Activated CD4-positive, CD25-positive, alpha-beta regulatory T cell (primary cell): Measurements from ENCODE around the gene CCDC81.

Experiments
- DNase-seq, 4 experiments: peaks; one replicate each; lab custom pipeline; 2025; lab: John Stamatoyannopoulos, UW

The CCDC81 gene

DNA sequence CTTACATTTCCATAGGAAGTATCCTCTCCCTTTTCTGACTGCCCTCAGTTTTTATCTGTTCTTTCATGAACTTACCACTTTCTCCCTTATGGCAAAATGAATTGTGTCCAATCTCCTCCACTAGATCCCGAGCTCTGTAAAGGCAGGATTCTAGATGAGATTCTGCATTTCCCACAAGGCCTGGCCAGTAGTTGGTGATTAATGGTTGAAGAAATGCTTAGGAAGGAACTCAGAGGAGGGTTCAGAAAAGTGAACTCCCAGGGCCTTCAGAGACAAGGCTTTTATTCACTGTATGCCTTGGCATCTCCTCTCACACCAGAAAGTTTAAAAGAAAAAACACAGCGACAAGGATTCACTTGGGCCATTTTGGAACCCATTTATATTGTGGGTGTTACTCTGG, 66.2 kb downstream of the CCDC81 start:
- DNase-seq, result no peak

DNA sequence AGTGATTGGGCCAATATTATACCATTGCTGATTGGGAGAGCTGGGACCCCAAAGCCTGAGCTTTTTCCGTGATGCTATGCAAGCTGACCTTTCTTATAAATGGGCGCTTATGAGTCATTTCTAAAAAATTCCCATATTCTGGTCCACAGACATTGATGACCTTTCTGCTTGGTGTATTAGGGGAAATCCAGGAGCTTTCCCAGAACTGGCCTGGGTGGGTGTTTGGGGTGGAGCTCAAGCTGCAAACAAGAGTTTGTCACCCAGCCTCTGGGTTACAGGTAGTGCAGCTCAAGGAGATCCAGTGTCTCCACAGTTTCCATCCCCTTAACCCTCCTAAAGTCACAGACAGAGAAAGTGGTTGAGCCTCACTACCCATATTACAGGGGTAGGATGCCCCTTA, 67.7 kb downstream of the CCDC81 start:
- DNase-seq, result no peak

DNA sequence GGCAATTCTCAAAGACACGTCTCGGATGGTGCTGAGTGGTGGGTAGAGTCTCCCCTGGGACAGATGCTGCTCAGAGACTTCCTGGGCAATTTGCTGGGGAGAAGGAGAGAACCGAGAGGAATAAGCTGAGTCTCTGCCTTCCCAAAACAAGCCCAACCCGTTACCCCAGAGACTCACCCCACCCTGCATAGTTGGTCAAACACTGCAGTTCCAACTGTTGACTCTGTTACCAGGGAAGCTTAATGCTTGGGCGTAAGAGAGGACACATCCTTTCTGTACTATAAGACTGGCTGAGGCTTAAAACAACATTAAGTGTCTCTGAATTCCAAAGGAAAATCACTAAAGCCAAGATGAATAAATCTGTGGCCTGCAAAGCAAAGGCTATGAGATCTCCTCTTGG, 68.1 kb downstream of the CCDC81 start:
- DNase-seq, result no peak

DNA sequence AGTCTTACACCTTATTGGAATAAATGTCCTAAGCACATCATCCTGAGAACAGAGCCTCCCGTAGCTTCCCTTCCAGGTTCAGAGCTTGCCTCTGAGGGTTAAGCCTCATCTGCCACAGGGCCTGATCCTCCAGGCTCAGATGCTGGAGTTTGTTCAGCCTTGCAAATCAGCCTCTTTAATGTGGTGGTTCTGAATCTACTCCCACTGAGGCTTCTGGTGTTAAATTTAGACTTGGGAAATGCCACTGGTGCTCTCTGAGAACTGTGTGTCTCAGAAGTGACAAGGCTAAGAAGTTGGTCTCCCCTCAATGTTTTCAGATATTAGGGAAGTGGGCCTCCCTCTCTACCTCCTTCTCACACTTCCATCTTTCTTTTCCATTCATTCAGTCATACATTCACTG, 68.7 kb downstream of the CCDC81 start:
- no peak for DNase-seq

DNA sequence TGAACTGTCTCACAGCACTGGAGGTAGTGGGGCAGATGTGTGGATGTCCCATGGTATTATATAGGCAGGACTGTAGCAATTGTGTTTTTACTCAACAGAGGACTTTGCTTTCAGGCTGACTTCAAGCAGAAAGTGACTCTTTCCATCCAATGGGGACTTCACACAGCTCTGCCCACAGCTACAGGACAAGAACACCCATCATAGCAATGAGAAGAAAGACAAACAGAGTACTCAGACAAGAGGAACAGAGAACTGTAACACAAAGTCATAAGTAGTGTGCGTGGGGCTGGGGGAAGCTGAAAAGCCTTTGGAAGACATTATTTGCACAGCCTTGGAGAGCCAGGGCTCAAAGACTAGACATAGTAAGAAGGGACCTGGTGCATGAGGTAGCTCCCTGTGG, 70.3 kb downstream of the CCDC81 start:
- DNase-seq, result no peak

DNA sequence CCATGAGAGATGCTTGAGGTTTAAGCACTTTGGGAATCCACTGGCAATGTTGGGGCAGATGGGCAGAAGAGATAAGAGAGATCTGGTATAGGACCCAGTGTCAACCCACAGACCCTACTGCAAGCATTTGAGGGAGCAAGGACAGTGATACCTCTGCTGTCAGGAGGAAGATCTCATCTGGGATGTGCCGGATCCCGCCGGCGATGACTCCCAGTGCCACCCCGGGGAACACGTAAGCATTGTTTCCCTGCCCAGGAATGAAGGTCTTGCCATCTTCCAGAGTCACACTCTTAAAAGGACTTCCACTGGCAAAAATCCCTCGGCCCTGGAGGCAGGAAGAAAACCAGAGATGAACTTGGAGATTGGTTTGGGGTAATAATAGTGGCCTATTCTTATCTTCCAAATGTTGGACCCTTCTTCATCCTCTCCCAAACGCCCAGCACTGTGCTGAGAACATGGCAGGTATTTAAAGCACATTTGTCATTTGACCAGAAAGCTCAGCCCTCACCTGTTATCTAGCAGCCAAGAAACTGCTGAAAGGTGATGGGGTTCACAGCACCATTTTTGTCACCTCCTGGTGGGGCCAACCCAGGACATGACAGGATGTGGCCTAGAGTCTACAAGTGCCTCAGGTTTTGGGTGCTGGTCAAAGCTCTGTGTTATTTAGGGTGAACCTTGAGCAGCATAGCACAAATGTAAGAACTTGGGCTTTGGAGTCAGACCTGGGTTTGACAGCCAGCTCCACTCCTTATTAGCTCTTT, 71.7 kb downstream of the CCDC81 start:
- DNase-seq, result no peak

DNA sequence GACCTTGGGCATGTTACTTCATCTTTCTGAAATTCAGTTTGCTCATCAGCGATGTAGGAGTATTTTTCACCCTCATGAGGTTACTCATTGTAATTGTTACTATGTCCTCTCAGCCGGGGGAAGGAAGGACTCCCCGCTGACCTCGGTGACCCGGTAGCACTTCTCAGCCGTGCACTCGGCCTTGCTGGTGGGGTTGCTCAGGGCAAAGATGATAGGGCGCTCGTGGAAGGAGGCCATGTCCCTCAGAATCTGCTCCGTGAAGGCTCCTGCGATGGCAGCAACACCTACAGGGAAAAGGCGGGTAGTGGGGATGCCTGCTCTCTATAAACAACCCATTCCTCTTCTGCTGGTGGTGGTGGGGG, 72.2 kb downstream of the CCDC81 start:
- DNase-seq, result no peak

DNA sequence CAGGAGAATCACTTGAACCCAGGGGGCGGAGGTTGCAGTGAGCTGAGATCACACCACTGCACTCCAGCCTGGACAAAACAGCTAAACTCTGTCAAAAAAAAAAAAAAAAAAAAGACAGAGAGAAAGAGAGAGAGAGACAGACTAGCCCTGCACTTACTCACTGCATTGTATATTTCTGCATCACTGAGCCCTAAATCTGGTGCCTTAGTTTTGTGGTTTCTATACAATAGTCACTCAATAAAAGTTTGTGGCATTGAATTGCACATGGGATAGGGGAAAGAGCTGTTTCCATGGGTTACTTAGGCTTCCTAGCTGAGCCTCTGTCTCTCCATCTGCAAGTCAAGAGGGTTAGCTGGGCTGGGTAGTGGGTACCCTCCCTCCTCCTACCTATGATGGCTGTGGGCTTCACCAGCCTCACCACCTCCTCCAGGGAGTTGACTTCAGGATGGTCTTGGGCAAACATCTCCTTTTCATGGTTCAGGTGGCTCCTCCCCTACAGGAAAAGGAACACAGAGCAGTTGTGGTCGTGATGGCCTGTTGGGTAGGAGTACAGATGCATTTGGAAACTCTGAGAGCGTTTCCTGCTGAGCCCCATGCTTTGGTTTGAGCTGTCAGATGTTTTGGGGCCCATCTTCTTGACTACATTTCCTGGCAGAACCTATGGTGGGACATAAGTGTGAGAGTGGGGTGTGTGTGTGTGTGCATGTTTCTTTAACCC, 73.2 kb downstream of the CCDC81 start:
- no peak for DNase-seq

DNA sequence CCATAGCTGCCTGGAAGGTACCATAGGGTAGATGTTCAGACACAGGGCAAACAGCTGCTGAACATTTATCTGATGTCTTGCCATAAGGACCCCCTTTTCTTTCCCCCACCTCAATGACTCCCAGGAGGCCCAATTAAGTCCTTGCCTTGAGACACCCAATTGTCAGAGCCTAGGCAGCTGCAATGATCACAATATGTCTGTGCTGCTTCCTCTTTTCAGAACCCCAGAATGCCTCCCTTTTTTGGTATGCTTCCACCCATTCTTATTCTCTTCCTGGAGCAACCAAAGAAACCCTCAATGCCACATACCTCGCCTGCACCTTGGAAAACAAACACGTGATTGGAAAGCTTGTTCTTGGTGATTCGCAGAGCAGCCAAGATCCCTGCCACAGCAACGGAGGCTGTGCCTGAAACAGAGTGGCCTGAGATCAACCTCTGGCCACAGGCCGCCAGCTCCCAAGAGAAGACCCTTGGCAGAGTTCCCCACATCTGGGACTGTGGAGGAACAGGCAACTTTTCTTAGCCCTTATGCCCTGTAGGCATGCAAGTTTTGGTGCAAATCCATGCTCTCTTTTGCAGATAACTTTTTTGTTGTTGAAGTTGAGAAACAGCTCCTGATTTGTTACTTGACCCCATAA, 75.4 kb downstream of the CCDC81 start:
- no peak for DNase-seq

DNA sequence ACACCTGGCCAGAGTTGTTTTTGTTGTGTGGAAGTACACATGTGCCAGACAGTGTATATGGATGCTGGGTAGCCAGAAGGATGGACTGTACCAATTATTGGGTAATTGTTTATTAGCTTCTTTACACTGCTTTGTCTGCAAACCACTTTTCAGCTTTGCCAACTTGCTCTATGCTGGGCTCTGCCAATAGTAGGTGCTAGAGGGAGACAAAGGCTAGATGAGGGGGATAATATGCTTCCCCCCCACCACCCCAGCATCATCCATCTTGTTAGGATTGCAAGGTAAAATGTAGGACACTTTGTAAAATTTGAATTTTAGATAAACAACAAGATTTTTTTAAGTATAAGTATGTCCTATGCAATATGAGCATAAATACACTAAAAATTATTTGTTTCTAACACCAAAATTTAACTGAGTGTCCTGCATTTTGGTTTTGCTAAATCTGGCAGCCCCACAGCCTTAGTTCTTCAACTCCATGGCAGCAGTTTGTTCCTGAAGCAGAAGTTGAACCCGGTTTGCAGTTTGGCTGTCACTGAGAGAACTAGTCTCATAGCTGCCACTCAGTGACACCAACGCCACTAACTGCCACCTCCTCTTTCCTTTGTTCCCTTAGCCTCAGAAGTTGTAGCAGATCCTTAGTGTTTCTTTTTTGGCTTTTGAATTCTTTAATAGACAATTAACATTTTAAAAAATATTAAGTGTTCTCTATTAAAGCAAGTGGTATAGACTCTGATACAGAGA, 78.8 kb downstream of the CCDC81 start:
- DNase-seq, result no peak

DNA sequence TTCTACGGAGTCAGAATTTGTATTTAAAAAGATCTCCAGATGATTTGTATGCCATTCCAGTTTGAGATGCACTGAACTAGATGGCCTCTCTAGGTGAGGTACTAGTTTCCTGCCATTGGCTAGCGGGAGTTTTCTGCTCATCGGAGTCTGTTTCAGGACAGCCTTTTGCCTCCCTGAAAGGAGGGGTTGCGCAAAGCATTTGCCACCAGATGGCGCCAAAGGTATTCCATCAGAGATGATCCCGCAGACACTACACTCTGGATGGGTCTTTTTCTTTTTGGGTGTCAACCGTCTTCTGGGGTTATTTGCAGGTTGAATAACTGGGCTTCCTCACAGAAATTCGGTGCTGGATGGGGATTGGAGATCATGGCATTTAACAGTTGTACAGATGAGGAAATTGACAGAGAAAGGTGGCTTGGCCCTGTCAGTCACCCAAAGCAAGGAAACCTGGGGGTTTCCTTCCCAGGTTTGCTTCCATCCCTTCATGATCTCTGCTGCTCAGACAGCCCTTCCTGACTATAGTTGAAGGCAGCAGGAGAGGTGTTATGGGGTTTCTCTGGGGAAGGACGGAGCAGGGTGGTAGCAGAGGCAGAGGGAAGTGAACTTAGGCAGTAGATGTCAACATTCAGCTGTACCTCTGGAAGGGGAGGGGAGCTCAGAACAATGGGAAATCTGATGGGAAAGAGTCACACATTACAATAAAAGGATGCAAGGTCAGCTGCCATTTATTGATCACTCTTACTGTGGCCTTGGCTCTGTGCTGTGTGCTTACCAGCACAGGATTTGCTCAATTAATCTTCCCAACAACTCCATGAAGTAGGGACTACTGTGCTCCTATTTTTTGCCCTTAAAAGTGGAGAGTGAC, 81.6 kb downstream of the CCDC81 start:
- peak; percentile 26 to 77 (median 48) for DNase-seq

DNA sequence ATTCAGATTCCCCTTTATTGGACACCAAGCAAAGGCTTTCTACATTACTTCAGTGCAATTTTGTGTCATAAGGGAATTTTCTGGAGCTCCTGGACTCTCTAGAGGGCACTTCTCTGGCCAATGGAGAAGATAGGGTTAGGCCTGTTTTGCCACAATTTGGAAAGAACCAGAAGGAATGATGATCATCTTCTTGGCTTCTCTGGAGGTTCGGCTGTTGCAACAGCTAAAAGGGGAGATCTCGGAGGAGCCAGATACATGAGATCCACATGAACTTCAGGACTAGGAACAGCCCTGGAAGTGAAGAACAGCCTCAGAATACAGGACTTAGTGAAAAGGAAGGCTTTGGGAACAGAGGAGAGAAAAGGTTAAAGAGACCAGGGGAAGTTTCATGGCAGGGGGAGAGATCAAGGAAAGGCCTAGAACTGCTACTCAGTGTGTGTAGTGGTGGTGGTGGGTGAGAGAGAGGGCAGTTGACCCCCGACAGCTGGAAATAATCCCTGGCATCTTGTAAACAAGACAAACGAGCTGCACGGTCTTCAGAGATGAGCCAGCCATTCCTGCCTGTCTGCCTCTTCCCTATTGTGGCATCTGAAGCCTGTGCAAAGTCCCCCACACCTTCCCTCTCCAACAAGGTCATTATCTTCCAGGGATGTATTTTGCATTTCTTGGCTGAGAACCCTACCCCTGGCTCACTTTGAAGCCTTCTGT, 83.8 kb downstream of the CCDC81 start:
- DNase-seq, result no peak

DNA sequence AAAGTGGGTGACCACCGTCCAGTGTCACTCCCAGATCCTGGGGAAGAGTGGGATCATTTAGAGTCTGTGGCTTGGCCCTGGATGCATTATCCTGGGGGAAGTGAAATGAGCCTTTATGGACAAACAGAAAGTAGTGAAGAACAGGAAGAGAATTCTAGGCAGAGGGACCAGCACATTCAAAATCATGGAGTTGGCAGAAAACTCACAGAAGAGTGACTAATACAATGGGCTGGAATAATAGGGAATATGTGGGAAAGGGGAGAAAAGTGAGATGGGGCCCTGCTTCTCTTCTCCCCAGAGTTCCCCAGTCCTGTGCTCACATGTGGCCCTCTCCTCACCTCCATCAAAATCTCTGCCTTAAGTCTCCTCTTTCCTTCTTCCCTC, 84.3 kb downstream of the CCDC81 start:
- DNase-seq, result no peak

DNA sequence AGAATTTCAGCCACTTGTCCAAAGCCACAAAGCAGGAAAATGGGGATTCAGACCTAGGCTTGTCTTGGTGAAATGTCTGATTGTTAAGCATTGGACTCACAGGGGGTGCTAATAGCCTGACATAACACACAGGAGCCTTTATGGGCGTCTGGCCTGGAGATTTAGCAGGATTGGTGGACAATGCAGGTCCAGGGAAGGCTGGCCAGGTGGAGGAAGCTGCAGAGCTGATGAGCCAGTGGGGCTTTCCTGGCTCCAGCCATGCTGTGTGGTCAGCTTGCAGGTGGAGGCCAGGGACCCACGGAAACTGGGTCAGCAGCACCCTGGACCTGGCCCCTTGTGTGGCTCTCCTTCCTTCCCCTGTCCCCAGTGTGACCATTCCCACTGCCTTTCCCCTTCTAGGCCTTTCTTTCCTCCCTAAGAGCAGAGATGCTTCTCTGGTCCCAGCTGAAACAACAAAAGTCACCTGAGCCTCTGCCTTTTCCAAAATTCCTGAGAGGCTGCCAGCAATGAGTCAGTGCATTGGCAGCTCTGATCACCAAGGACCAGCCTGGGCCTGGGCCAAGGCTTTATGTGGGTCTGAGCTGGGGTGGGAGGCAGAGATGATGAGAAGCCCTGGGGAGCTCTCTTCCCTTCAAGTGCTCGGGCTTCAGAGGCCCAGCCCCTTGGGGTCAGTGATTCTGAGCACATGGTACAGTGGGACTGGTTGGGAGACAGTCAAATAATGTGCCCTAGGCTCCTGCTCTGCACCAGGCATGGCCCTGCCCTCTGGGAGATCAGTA, 85.2 kb downstream of the CCDC81 start:
- DNase-seq, result no peak

DNA sequence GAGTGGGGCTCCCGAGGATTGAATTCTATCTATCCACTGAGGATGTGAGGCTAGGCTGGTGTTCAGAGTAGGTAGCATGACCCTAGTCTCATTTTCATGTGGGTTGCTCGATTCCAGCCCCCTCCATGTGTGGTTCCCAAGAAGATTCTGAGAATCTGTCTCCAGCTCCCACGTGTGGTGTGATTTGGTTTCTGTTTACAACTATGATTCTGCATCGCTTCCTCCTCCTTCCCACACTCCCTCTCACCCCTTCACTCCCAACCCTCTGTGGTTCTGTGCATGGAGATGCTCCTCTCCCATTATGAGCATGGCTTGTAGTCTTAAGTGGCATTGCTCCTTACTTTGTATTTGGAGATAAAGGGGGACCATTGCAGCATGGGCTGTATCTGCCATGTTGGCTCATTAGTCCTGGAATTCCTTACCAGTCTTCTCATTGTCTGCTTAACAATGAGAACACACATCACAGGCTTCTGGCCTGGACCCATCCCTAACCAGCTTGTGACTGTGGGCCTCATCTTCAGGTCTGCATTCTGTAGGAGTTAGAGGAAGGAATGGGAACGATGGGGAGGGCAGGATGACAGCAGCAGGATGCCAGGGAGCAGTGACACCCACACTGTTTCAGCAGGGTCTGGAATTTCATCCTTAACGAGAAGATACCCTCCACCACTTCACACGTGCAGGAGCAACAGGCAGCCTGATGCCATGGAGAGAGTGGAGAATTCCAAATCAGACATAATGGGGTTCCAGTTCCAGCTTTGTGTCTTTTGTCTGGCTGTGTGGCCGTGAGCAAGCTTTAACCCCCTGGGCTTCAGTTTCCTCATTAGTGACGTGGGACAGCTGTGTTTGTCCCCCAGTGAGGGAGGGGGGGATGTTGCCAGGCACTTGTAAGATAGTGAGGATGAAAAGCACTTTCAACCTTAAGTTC, 86.0 kb downstream of the CCDC81 start:
- no peak for DNase-seq

DNA sequence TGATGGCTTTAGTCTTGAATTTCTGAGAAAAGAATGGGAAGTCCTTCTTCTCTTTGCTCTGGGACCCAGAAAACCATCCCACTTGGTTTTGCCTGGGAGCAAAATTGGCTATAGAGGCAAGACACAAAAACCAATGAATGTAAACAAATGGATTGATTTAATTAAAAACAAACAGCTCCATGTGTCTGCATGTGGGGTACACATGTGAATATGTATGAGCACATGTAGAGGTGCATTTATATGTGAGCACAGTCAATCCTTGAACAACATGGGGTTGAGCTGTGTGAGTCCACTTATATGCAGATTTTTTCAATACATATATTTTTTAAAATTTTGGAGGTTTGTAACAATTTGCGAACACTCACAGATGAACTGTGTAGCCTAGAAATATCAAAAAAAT, 87.2 kb downstream of the CCDC81 start:
- no peak for DNase-seq

DNA sequence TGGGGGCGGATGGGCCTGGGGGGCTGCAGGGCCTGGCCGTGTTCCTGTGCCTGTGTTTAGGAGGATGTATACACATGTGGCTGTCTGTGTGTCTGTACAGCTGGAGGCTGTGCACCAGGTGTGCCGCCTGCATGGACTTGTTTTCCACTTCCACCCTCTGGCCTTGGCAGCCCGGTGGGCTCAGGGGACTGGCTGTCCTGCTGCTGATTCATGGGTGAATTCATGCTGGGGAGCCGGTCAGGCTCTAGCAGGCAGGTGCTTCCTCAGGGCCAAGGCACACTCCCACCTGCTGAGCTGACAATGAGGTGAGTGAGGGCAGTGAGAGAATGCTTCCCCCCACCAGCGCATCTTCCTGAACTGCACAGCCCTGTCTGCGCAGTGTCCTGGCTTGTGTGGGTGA, 88.4 kb downstream of the CCDC81 start:
- no peak for DNase-seq

DNA sequence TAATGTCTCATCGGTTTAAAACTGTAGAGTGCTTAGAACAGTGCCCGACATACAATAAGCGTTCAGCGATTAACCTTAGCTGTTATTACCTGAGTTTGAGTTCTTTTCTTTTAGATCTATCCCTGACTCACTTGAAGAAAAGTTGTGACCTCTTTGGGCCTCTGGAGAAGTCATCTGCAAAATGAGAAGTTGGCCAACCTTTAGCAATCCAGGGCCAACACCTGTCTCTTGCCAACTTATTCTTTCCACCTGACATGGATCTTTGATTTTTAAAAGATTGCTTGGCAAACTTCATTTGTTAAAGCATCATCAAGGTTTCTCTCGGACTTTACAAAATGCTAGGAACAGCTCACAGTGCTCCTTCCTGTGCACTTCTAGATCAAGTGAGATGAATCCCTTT, 89.3 kb downstream of the CCDC81 start:
- no peak for DNase-seq
